ENCODE data around the gene CTNNA2.

DNA sequence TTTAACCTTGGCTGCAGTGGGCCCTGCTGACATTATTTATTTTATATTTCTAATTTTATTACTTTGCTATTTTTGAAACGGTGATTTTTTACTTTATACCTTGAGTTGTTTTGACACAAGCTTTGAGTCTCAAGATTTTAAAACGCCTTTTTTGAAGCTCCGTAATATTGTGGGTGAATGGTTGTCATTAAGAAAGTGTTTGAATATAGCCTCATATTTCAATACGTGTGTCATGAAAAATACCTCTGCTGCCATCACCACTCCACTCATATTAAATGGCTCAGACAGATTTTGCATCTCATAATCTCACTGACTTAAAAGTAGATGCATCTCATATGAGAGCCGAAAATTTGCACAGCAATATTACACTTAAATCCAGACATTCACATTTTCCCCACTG, 106.6 kb downstream of the CTNNA2 start:
- no peak for TF ChIP-seq NFIC (IDR thresholded peaks at IDR 0.05)
- no peak for TF ChIP-seq RAD21 (IDR thresholded peaks at IDR 0.05; ENCODE audit: low read depth)
- TF ChIP-seq FOXM1 (IDR thresholded peaks at IDR 0.05; ENCODE audit: borderline replicate concordance, low read depth) = no peak
- no peak for TF ChIP-seq CREB1 (IDR thresholded peaks at IDR 0.05; ENCODE audit: low read depth)
- TF ChIP-seq TAF1 (IDR thresholded peaks at IDR 0.05; ENCODE audit: low read depth) = no peak
- TF ChIP-seq, protein P1, sequence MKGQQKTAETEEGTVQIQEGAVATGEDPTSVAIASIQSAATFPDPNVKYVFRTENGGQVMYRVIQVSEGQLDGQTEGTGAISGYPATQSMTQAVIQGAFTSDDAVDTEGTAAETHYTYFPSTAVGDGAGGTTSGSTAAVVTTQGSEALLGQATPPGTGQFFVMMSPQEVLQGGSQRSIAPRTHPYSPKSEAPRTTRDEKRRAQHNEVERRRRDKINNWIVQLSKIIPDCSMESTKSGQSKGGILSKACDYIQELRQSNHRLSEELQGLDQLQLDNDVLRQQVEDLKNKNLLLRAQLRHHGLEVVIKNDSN (IDR thresholded peaks at IDR 0.05) = no peak
- TF ChIP-seq, protein P2, sequence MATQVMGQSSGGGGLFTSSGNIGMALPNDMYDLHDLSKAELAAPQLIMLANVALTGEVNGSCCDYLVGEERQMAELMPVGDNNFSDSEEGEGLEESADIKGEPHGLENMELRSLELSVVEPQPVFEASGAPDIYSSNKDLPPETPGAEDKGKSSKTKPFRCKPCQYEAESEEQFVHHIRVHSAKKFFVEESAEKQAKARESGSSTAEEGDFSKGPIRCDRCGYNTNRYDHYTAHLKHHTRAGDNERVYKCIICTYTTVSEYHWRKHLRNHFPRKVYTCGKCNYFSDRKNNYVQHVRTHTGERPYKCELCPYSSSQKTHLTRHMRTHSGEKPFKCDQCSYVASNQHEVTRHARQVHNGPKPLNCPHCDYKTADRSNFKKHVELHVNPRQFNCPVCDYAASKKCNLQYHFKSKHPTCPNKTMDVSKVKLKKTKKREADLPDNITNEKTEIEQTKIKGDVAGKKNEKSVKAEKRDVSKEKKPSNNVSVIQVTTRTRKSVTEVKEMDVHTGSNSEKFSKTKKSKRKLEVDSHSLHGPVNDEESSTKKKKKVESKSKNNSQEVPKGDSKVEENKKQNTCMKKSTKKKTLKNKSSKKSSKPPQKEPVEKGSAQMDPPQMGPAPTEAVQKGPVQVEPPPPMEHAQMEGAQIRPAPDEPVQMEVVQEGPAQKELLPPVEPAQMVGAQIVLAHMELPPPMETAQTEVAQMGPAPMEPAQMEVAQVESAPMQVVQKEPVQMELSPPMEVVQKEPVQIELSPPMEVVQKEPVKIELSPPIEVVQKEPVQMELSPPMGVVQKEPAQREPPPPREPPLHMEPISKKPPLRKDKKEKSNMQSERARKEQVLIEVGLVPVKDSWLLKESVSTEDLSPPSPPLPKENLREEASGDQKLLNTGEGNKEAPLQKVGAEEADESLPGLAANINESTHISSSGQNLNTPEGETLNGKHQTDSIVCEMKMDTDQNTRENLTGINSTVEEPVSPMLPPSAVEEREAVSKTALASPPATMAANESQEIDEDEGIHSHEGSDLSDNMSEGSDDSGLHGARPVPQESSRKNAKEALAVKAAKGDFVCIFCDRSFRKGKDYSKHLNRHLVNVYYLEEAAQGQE (IDR thresholded peaks at IDR 0.05; ENCODE audit: low read depth) = no peak
